GM19035 (cell line): ENCODE results near the gene UNK.

Source experiments
- ATAC-seq: cut with Tn5 transposase; IDR thresholded peaks from one replicate; pipeline ENCODE4 v1.9.1; 2021; ENCODE audit not compliant: unreplicated experiment

UNK gene

DNA sequence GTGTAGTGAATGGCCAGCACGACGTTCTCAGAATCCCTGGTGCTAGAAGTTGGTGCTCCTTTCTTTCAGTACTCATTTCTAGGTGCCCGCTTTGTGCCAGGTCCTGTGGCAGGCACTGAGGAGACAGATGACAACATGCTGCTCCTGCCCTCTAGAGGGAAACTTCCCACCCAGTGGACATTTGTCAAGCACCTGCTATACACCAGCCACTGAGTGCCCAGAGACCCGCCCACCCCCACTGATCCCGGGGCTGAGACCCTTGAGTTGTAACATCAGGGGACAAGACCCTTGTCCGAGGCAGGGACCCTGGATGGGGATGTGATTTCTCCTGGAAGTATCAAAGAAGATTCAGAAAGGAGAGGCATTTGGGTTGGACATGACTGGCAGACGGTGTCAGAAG, 34.5 kb downstream of the UNK start:
- ATAC-seq: no peak

GRCh38 chr17:75819678-75820077, 35.1 kb downstream of the UNK start:
- ATAC-seq: no peak

DNA sequence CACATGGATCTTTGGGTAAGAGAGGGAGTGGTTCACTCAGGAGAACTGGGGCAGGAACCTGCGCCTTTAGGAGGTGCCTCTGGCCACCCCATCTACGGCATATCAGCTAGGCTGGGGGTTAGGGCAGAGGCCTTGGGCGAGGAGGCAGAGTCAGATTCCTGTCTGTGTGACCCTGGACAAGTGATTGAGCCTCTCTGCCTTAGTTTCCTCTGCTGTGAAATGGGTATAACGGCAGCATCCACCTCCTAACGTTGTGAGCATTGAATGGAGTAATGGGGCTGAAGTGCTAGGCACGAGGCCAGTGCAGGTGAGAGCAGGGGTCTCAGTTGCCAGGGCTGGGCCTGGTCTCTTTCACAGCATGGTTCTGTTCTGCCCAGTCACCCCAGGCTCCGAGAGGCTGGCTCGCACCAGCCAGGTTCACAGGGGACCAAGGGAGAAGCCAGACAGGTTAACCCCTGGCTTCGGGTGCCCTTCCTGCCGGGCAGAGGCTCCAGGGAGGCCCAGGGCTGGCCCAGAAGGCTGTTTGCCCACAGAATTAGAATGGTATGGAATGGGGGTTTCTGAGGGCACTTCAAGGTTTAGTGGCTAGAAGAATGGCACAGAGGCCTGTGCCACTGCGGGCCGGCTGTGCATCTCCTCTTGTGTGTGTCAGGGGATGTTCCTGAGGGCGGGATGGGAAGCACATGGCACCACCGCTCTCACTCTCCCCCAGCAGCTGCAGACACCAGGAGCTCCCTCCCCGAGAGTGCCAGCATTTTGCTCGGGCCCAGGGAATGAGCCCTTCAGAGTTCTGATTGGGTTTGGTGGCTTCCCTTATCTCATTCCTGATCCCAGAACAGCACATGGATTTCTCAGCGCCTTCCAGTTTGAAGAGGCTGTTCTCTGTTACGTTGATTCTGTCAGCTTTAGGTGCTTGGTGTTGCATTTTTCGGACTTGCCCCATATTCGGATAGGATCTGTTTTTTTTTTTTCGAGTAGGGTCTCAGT, 35.8 kb downstream of the UNK start:
- ATAC-seq: no peak

- ATAC-seq: no peak
These were observed 36.9 kb downstream of the UNK start for GRCh38 chr17:75821552-75821951.

- ATAC-seq: no peak
These were observed 37.7 kb downstream of the UNK start for GRCh38 chr17:75822119-75822799.

- no peak for ATAC-seq
These were observed 38.2 kb downstream of the UNK start for GRCh38 chr17:75822800-75823166.

DNA sequence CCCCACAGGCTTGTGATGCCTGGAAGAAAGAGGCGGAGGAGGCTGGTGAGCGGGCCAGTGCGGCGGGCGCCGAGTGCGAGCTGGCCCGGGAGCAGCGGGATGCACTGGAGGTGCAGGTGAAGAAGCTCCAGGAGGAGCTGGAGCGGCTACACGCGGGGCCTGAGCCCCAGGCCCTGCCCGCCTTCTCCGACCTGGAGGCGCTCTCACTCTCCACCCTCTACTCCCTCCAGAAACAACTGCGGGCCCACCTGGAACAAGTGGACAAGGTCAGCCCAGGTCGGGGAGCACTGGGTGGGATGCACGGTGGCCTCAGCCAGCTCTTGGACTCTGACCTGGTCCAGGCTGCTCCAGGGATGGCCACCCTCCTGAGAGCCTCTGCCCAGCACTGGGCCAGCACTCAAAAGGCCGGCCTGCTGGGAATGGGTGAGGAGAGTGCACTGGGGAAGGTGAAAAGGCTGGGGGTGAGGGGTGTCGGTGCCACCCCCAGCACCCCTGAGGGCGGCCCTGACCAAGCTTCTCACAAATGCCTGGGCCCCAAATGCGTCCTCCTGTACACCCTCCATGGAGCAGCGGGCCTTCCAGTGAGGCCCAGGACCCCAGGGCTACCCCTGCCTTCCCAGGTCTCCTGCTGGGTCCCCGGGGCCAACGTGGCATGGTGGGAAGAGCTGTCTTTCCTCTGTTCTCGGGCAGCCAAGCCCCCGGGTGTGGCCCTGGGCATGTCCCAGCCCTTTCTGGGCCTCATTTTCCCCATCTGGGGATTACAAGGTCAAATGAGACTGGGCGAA, 38.8 kb downstream of the UNK start:
- no peak for ATAC-seq

DNA sequence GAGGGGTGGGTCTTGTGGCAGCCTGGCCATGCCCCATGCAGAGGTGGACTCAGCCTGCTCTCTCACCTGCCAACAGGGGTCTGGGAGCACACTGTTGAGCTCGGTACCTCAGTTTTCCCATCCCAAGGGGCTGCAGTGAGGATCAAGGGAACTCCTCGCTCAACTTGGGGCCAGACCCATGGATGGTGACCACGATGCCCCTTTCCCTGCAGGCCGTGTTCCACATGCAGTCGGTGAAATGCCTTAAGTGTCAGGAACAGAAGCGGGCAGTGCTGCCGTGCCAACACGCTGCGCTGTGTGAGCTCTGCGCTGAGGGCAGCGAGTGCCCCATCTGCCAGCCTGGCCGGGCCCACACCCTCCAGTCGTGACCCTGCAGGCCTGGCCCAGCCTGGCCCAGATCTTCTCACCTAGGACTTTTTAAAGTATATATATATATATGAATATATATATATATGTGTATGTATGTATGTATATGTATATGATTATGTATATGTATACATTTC, 39.5 kb downstream of the UNK start:
- no peak for ATAC-seq

GRCh38 chr17:75824666-75825065, 40.1 kb downstream of the UNK start:
- no peak for ATAC-seq

GRCh38 chr17:75825149-75825552, 40.5 kb downstream of the UNK start:
- ATAC-seq: no peak

DNA sequence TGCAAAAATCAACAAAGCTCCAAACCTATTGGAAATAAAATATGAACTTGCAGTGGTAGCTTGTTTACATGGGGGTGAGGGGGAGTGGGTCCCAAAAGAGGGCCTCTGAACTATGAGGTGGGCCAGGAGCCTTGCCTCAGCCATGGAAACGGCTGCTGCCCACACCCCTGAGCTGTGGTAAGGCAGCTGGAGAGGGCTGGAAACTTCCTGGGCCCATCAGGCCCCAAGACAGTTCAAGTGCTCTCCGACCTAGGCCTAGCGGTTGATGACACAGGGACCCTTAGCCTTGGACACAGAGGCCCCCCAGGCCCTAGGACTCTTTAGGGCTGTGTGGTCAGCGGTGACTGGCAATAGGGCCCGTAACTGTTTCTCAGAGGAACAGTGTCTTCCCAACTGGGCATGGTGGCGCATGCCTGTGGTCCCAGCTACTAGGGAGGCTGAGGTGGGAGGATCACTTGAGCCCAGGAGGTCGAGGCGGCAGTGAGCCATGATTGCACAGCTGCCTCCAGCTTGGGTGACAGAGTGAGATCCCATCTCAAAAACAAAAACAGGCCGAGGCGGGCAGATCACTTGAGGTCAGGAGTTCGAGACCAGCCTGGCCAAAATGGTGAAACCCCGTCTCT, 41.3 kb downstream of the UNK start:
- no peak for ATAC-seq

DNA sequence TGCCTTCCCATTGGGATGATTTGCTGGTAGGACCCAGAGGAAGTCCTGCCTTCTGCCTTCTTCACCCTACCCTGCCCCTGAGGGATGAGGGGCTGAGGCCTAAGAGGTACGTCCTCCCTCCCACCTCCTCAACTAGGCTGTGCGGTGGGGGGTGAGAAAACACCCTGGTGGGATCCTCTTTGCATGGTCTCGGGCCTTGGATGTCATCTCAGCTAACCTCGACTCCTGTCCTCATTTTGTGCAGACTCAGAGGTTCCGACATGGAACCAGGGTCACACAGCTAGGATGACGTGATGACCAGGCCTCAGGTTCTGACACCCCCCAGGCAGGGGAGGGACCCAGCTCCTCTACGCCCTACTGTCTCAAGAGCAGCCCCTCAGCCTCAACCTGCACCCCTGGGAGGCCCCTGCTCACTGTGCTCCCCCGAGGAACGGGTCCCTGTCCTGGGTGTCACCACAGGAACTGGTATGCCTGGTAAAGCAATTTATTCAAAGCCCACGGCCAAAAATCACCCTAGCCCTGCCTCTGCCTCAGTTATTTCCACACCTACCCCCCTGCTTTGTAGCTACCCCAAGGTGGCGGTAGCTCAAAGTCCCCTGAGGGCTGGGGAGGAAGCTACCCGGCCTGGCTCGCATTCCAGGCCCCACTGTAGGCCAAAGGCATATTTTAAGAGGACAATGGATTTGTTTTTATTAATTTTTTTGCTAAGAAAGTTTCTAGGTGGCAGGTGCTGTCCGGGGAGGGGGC, 42.1 kb downstream of the UNK start:
- ATAC-seq: no peak

DNA sequence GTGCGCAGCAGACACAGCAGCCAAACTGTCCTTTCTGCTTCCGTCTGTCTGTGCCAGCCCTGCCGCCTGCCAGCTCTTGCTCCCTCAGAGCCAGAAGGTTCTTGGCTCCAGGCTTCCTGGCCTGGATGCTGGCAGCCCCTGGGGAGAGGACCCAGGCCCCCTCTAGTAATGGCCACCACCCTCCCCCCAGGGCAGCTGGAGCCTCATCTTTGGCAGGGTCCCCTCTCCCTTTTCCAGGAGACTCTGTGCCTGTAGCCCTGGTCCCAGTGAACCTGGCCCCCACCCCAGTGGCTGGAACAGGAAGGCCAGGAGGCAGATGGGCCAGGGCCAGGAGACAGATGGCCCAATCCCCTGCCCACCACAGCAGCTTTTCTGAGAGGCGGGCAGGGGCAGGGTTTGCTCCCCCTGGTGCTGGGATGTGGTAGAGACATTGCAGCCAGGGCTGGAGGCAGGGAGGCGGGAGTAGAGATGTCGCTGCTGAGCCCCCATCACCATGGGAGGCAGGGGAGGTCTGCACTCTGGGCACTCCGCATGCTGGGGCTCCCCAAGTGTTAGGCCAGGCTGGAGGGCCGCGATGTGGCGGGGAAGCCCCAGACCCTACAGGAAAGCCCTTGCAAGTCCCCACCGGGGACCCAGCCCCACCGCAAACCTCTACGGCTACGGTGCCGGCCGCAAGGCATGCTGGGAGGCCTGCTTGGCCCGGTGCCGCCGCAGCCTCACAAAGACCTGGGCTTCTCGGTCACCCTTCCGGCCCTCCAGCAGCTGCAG, 42.9 kb downstream of the UNK start:
- no peak for ATAC-seq

- ATAC-seq: no peak
These were observed 43.4 kb downstream of the UNK start for GRCh38 chr17:75828076-75828400.

- no peak for ATAC-seq
These were observed 44.1 kb downstream of the UNK start for GRCh38 chr17:75828741-75829140.

DNA sequence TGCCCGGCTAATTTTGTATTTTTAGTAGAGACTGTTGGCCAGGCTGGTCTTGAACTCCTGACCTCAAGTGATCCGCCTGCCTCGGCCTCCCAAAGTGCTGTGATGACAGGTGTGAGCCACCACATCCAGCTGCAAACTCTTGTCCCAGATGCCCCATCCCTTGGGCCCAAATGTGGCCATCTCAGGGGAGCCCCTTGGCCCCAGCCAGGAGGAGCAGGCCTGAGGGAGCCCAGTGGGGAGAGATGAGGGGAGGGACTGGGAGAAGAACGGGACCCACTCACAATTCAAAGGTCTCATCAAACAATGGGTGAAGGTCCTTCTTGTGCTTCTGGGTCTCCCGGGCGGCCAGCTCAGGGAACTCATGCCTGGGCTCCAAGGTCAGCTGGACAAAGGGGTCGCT, 45.1 kb downstream of the UNK start:
- no peak for ATAC-seq

- no peak for ATAC-seq
These were observed 45.8 kb downstream of the UNK start for GRCh38 chr17:75830164-75831031.

- no peak for ATAC-seq
These were observed 46.5 kb downstream of the UNK start for GRCh38 chr17:75831032-75831571.
